ENCODE measurements around the gene CACNG1. TPM values are rescaled to one million over a fixed set of nuclear protein-coding genes. Genes with fewer than 3 reads are reported as not detected.
"Not testable (repeated sequence)": the region's sequence is repeated elsewhere in the genome, so short reads cannot be mapped to it uniquely, and the experiment has no call there.

The CACNG1 gene
- total RNA-seq, 3 donors from 2014 or later = not detected

DNA sequence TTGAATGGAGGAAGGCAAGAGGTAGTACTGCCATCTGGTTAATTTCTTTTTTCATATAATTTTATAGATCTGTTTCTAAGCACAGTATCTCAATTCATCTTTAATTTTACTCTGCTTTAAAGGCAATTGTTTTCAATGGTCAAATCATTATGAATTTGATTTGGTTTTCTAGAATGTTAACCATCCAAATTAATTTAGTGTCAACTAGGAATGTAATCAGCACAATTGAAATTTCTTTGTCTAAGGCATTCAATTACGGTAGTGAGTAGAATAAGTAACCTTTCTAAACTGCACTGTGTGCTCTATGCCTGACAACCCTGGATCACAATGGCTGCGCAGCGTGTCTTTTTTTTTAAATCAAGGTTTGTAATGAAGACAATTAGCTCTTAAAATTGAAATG lies 44.3 kb downstream of the CACNG1 start:
- Histone ChIP-seq H3K4me1 (no peaks in the 10 kb centered on the region), H3K27me3 (no peaks in the 10 kb centered on the region), H3K9me3 (no peaks in the 10 kb centered on the region), H3K4me3 (no peak overlapping the region), H3K27ac (no peak overlapping the region), H3K36me3 (no peaks in the 10 kb centered on the region)
- no peak for DNase-seq (ENCODE audit: low spot score in 2 of 2)
- TF ChIP-seq POLR2AphosphoS5 (IDR thresholded peaks at IDR 0.05) = no peak
- TF ChIP-seq, protein P1, sequence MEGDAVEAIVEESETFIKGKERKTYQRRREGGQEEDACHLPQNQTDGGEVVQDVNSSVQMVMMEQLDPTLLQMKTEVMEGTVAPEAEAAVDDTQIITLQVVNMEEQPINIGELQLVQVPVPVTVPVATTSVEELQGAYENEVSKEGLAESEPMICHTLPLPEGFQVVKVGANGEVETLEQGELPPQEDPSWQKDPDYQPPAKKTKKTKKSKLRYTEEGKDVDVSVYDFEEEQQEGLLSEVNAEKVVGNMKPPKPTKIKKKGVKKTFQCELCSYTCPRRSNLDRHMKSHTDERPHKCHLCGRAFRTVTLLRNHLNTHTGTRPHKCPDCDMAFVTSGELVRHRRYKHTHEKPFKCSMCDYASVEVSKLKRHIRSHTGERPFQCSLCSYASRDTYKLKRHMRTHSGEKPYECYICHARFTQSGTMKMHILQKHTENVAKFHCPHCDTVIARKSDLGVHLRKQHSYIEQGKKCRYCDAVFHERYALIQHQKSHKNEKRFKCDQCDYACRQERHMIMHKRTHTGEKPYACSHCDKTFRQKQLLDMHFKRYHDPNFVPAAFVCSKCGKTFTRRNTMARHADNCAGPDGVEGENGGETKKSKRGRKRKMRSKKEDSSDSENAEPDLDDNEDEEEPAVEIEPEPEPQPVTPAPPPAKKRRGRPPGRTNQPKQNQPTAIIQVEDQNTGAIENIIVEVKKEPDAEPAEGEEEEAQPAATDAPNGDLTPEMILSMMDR (IDR thresholded peaks at IDR 0.05) = no peak
- TF ChIP-seq POLR2A (IDR thresholded peaks at IDR 0.05) = no peak
- intact Hi-C loops (cut with DNase I; ENCODE audit: low total_unique reads) = no loop called here

DNA sequence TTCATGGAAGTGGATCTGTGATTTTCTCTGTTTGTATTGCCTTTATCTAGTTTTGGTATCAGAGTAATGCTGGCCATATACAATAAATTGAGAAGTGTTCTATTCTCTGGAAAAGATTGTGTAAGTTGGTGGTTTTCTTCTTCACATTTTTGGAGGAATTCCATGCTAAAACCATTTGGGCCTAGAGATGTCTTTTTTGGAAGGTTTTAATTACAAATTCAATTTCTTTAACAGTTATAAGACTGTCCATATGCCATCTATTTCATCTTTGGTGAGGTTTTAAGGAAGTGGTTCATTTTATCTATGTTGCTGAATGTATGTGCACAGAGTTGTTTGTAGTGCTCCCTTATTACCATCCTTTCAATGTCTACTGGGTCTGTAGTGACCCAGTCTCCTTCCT lies 46.0 kb downstream of the CACNG1 start:
- Histone ChIP-seq H3K4me3 (no peak overlapping the region), H3K27me3 (no peaks in the 10 kb centered on the region), H3K4me1 (no peaks in the 10 kb centered on the region), H3K36me3 (no peaks in the 10 kb centered on the region), H3K27ac (no peak overlapping the region), H3K9me3 (no peaks in the 10 kb centered on the region)
- TF ChIP-seq, protein P1 (IDR thresholded peaks at IDR 0.05) = no peak
- TF ChIP-seq POLR2AphosphoS5 (IDR thresholded peaks at IDR 0.05) = no peak
- TF ChIP-seq POLR2A (IDR thresholded peaks at IDR 0.05) = no peak
- intact Hi-C loops (cut with DNase I; ENCODE audit: low total_unique reads) = no loop called here
- no peak for DNase-seq (ENCODE audit: low spot score in 2 of 2)

DNA sequence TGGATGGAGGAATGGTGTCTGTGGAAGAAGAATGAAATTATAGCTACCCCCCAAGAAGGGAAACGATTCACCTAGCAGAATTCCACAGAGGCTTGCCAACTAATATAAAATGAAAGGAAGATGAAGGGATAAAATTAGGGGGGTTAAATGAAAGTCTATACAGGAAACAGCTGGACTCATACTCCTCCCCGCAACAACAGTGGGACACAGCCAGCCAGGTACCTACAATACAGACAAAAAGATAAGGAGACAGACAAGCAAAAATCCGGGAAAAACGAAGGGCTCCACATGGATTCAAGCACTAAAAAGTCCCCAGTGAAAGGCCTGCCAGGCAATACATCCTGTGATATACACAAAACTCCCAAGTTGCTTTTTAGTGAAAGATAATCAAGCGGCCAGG lies 47.9 kb downstream of the CACNG1 start:
- no peak overlapping the region for H3K27ac ChIP-seq
- H3K4me3 ChIP-seq = no peak overlapping the region
- no peak for DNase-seq (ENCODE audit: low spot score in 2 of 2)
- no peaks in the 10 kb centered on the region for H3K27me3 ChIP-seq
- H3K36me3 ChIP-seq = no peaks in the 10 kb centered on the region
- TF ChIP-seq, protein P1 (IDR thresholded peaks at IDR 0.05) = no peak
- H3K9me3 ChIP-seq = no peaks in the 10 kb centered on the region
- H3K4me1 ChIP-seq = no peaks in the 10 kb centered on the region
- intact Hi-C loops (cut with DNase I; ENCODE audit: low total_unique reads) = no loop called here

GRCh38 chr17:67092710-67093109 lies 48.4 kb downstream of the CACNG1 start:
- H3K4me3 ChIP-seq; H3K4me1 ChIP-seq; H3K27me3 ChIP-seq; H3K27ac ChIP-seq; H3K9me3 ChIP-seq; DNase-seq (ENCODE audit: low spot score in 2 of 2); H3K36me3 ChIP-seq; intact Hi-C loops (cut with DNase I; ENCODE audit: low total_unique reads): not testable (repeated sequence)

GRCh38 chr17:67093348-67093747 lies 49.0 kb downstream of the CACNG1 start:
- no peak overlapping the region for H3K4me3 ChIP-seq
- H3K9me3 ChIP-seq = no peaks in the 10 kb centered on the region
- intact Hi-C loops (cut with DNase I; ENCODE audit: low total_unique reads) = no loop called here
- no peak for DNase-seq (ENCODE audit: low spot score in 2 of 2)
- H3K27ac ChIP-seq = no peak overlapping the region
- H3K27me3 ChIP-seq = no peaks in the 10 kb centered on the region
- no peaks in the 10 kb centered on the region for H3K36me3 ChIP-seq
- no peaks in the 10 kb centered on the region for H3K4me1 ChIP-seq
- TF ChIP-seq POLR2AphosphoS5 (IDR thresholded peaks at IDR 0.05) (no peak), POLR2A (IDR thresholded peaks at IDR 0.05) (no peak)
- TF ChIP-seq, protein P1 (IDR thresholded peaks at IDR 0.05) = no peak

- not testable (repeated sequence) for H3K4me3 ChIP-seq; DNase-seq (ENCODE audit: low spot score in 2 of 2); H3K4me1 ChIP-seq; H3K36me3 ChIP-seq; H3K27ac ChIP-seq; H3K9me3 ChIP-seq; H3K27me3 ChIP-seq
- peak in 1 of 3 donors; percentile 14 for TF ChIP-seq POLR2AphosphoS5 (IDR thresholded peaks at IDR 0.05)
- intact Hi-C loops (cut with DNase I; ENCODE audit: low total_unique reads) = loop anchor here (5.0 kb wide), 1 partner anchor 1213 kb away; no protein-coding TSS in a partner anchor
Measured at GRCh38 chr17:67095291-67095690, 50.9 kb downstream of the CACNG1 start.
